NT2/D1 (cell line): ENCODE results near the gene SAYSD1.

Source experiments
- SUZ12 ChIP-seq: IDR thresholded peaks from 2 replicates; pipeline ENCODE4 v1.6.1; 2011; ENCODE audit not compliant: insufficient read length, insufficient read depth; ENCODE audit errors: extremely low read depth
- YY1 ChIP-seq: IDR thresholded peaks from 2 replicates; pipeline ENCODE4 v1.6.1; 2011; ENCODE audit not compliant: insufficient read length, insufficient read depth
- ZNF274 ChIP-seq: IDR thresholded peaks from 2 replicates; pipeline ENCODE4 v1.6.1; 2011; ENCODE audit warnings: mild to moderate bottlenecking, low read depth, low read length

- no peak for TF ChIP-seq YY1
- no peak for TF ChIP-seq ZNF274
- no peak for TF ChIP-seq SUZ12
These were observed 56.4 kb downstream of the SAYSD1 start for GRCh38 chr6:39058471-39059147.
